G401.6 (cell line): ENCODE measurements around the gene CYBRD1.
A peak's percentile ranks its signal among the peaks of the same experiment; 100 is the strongest.

Experiments used
- FAIRE-seq: peaks from 2 replicates; lab custom pipeline; 2012; peaks lifted over from hg19 to GRCh38; lab: Jason Lieb, UNC

Gene CYBRD1

DNA sequence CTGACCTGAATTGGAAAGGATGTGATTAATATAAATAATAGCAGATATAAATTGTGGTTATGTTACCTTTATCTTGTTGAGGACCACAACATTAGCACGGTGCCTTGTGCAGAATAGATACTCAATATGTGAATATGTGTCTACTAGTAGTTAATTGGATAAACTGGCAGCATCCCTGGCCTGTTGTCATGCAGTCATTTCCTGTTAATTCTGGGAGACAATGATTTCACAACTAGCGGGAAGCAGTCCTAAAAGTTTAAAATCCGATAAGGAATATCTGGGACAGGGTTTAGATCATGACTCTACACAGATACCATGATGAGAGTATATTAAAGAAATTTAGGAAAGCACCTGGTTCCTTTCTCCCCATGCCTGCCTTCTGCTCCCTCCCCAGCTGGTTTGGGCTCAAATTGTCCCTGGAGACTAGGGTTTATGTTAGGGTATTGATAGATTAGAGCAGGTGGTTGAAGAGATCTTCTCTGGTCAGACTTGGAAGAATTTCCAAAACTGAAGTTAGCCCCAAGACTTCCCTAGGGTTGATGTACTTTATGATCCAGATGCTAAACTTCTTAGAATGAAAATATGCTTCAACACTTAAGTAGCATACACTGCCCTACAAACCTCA, 32.8 kb downstream of the CYBRD1 start:
- FAIRE-seq: no peak

DNA sequence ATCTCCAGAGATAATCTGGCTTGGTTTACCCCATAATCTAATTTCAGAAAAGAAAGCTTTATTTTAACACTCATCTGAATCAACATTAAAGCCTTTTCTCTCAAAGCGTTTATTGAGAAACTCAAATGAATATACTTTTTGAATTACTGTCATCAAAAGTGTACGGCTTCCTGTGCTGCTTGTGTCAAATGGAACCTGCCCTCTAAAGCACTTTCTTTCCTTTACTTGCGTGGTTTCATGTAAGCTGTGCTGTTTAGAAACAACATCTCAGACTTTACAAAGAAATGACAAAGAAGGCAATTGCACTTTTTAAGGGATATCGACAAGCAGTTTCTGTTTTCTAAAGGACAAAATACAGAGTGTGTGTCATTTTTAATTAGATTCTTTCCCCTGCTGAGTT, 35.1 kb downstream of the CYBRD1 start:
- FAIRE-seq: peak; percentile 6

DNA sequence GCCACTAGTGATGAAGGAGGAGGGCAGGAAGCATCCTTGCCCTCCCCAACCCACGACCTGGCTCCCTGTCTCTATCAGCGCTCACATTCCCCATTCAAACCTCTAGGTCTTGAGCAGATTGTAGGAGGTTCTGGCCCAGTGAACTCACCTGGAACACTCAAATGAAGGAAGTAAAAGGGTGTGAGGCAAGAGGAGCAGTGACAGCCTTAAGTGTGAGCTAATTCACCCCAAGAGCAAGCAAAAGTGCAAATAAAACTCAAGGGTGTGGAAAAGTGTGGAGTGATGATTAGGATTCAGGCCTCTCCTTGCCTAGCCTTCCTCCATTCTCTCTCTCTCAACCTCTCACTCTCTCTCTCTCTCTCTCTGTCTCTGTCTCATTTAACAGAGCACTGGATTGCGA, 41.0 kb downstream of the CYBRD1 start:
- no peak for FAIRE-seq

DNA sequence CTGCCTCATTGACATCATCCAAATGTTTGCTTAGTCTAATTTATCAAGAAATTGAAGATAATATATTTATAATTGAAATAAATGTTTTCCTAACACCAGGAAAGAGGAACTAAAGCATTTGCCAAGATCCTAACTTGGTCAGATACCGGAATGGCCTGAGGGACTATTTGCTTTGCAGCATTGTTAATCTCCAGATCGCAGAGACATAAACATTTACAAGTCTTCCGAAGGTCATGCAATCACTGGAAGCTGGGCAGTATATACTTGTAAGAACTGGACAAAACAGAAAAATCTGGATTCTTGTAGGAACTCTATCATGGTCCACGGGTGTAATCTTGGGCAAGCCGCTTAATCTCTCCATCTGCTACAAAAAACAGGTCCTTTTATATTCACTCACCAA, 42.2 kb downstream of the CYBRD1 start:
- FAIRE-seq: no peak

DNA sequence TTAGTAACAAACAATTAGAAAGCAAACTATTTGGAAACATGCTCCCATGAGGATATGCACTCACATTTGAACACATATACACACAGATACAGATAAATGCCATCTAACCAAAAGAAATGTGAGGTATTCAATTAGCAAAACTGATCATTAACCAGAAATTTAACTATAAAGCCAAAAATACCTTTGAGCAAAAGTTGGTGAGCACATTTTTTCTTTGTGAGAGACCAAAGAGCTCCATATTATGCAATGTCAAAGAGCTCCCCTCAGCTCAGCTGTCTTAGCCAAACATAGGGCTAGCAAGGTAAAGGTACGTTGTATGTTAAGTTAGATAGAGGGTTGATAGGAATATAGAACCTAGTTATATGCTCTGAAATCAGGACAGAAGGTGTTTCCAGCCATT, 43.8 kb downstream of the CYBRD1 start:
- no peak for FAIRE-seq

DNA sequence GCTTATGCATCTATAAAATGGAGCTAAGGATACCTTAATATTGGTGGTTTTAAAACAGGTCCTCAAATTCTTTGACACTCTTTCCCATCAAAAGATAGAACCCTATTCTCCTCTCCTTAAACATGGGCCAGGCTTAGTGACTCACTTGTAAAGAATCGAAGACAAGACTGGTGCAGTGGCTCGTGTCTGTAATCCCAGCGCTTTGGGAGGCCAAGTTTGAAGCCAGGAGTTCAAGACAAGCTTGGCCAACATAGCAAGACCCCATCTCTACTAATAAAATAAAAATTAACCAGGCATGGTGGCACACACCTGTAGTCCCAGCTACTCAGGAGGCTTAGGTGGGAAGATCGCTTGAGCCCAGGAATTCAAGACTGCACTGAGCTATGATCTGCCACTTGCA, 44.5 kb downstream of the CYBRD1 start:
- no peak for FAIRE-seq

DNA sequence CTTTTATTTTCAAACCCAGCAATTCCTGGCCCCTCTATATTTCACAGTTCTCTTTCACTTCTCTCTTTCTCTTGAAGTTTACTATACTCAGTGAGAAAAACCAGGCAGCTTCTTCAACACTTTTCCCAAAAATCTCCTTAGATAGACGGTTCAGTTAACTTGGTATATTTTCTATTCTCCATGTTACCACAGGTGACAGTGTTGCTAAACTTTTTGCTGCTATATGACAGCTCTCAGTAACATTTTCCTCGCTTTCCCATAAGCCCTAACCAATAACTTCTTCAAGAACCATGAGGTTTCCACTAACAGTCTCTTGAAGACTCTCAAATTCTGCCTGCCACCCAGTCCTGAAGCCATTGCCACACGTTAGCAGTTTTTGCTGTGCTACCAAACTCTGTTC, 45.8 kb downstream of the CYBRD1 start:
- no peak for FAIRE-seq

DNA sequence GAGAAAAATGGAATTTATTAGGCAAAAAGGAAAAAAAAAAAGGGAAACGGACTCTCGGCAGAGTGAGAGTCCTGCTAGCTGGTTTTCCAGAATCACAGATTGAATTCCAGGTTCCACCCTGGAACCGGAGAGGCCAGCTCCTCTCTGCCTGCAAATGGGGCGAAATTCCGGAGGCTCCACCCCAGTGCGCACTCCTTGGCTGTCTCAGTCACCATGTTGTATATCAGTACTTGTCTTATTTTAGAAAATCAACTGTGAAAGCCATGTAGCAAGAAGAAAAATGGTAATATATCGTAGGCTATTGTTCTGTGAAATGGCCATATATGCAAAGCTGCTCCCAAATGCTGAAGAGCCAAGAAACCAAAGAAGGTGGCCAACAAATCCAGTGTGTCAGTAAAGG, 49.4 kb downstream of the CYBRD1 start:
- no peak for FAIRE-seq

DNA sequence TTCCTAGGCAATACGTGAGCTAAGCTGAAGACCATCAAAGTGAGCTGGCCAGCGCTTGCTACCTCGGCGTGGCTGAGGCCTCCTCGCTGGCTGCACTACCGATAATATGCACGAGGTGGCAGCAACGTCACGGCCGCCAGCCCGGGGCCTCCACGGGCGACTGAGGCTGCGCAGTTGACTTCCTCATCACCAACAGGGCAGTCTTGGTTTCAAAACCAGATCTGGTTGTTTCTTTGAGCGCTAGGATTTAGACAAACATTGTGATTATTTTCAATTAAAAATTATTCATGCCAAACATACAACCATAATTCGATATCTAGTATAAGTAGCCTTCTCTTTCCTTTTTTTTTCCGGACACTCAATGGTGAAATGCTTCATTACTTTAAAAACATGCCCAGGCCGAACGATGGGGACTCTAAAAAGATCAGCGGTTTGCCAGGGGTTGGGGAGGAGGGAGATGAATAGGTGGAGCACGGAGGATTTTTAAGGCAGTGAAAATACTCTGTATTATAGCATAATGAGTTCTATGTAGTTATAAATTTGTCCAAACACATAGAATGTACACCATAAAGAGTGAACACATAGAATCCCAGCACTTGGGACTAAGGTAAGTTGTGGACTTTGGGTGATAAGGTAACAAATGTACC, 52.0 kb downstream of the CYBRD1 start:
- FAIRE-seq: peak; percentile 92

DNA sequence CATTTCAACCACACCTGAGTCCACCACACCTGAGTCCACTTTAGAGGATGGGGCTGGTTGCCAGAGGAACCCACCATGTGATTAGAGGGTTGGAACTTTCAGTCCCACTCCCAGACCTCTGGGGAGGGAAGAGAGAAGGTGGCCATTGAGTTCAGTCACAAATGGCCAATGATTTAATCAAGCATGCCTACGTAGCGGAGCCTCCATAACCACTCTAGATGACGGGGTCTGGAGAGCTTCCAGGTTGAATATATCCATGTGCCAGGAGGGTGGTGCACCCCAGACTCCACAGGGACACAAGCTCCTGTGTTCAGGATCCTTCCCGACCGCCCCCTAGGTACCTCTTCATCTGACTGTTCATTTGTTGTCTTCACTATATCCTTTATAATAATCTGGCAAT, 53.3 kb downstream of the CYBRD1 start:
- no peak for FAIRE-seq

DNA sequence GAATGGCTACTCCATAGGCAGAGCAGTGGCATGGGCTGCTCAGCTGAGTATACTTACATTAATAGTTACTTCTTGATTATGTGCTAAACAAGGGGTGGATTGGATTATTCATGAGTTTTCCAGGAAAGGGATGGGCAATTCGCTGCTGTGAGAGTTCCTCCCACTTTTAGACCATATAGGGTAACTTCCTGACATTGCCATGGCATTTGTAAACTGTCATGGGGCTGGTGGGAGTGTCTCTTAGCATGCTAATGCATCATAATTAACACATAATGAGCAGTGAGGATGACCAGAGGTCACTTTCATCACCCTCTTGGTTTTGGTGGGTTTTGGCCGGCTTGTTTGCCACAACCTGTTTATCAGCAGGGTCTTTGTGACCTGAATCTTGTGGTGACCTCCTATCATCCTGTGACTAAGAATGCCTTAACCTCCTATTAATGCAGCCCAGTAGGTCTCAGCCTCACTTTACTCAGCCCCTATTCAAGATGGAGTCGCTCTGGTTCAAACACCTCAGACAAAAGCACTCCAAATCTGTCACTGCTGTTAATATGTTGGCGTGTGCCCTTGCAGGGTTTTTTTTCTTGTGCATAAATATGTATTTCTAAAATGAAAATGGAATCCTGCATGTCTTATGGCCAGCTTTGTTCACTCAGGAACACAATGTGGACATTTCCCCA, 56.0 kb downstream of the CYBRD1 start:
- no peak for FAIRE-seq

DNA sequence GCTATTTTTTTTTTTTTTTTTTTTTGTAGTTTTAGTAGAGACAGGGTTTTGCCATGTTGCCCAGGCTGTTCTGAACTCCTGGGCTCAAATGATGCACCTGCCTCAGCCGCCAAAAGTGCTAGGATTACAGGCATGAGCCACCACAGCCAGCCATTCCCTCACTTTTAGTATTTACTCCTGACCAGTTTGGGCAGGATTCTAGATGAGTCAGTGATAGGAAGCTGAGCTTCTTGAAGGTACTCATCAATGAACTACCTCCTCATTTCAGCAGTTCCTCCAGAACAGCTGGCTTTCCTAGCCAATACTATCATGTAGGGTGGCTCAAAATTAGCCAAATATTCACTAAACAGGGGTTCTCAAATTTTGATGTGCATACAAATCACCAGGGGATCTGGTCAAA, 57.2 kb downstream of the CYBRD1 start:
- FAIRE-seq: no peak

DNA sequence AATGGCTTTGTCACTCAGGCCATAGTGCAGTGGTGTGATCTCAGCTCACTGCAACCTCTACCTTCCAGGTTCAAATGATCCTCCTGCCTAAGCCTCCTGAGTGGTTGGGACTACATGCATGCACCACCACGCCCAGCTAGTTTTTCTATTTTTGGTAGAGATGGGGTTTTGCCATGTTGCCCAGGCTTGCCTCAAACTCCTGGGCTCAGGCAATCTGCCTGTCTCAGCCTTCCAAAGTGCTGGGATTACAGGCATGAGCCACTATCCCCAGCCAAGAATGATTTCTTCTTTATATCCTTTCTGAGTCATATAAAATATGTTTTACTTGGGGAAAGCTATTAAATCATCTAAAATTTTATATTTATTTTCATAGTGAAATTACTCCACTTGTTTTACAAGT, 61.3 kb downstream of the CYBRD1 start:
- no peak for FAIRE-seq

DNA sequence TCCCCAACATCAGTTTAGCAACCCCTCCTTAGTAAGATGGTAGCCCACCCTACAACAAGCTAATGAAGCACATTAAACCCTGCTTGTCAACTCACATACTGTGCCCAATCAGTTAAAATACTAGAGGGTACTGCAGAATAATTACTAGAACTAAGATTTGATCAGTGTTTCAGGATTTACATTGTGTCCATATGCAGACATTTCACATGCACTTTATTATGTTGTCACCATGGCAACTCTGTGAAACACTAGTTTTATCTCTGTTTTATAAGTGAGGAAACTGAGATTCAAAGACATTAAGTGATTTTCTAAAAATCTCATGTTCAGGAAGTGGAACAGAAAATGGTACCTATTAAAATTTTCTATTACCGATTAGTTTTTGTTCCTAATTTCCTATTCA, 61.7 kb downstream of the CYBRD1 start:
- no peak for FAIRE-seq

DNA sequence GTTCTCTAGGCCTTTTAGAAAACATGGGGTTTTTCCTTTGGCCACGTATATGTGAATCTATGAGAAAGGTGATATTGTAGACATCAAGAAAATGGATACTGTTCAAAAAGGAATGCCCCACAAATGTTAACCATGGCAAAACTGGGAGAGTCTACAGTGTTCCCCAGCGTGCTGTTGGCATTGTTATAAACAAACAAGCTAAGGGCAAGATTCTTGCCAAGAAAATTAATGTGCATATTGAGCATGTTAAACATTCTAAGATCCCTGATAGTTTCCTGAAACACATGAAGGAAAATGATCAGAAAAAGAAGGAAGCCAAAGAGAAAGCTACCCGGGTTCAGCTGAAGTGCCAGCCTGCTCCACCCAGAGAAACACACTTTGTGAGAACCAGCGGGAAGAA, 64.9 kb downstream of the CYBRD1 start:
- FAIRE-seq: no peak

DNA sequence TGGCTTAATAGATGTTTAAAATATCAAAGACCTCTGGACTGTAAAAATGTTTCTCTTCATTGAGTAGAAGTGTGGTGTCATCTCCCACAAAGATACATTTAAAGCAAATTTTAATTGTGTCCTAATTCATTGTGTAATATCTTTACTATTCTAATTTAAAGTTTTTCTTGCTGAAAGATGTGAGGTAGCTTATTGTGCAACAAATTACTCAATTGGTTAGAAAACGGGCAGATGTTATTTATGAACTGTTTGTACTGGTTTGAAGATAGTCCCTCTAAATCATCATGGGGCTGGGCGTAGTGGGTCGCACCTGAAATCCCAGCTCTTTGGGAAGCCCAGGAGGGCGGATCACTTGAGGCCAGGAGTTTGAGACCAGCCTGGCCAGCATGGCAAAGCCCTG, 65.3 kb downstream of the CYBRD1 start:
- FAIRE-seq: no peak

DNA sequence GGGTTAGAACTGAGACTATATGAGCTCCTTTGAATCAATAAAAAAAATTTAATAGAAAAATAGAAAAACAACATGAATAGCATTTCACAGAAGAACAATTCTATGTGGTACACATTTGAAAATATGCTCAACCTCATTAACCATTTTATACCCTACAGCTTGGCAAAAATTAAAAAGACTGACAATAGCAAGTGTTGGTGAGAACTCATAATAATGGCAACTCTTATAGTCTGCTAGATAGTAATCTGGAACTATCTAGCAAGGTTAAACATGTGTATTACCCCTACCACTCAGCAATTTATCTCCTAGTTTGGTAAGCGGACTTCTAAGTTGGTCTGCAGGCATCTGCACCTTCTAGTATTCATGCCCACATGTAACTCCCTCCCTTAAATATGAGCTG, 67.8 kb downstream of the CYBRD1 start:
- FAIRE-seq: no peak

DNA sequence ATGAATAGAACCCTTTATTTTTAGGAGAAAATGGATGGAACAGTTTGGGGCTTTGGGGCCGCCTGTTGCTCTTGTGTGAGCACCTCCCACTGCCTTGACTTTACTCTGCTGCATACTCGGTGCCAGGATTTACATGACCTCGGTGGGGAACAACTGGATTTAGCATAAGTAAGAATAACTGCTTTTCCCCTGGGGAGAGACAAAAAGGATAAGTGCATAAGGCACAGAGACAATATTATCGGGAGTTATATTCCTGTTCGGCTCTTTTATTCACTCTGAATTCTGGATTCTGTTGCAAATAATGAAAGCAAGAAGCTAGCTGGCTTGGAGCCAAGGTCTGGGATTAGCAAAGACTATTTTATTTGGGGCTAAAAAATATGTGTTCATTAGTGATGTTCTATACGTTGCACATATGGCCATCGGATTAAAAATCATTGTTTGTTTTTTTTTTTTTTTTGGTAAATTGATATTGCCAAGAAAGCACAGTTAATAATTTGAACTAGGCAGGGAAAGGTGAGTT, 69.8 kb downstream of the CYBRD1 start:
- FAIRE-seq: no peak

DNA sequence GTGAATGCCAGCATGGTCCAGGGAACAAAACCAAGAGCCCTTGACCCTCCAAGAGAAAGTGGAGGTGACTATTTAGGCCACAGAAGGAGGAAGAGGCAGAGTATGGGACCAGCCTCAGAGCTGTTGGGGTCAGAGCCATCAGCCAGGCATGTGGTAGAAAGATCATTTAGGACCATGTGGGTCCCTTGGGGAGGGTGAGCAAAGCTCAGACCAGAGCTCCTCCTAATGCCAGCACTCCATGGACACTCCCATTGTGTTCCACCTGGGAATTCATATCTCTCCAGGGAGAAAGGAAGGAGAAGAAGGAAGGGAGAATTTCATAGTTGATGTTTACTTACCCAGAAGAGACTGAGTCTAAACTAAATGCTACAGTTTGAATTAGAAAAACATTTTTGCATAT, 73.2 kb downstream of the CYBRD1 start:
- FAIRE-seq: no peak

DNA sequence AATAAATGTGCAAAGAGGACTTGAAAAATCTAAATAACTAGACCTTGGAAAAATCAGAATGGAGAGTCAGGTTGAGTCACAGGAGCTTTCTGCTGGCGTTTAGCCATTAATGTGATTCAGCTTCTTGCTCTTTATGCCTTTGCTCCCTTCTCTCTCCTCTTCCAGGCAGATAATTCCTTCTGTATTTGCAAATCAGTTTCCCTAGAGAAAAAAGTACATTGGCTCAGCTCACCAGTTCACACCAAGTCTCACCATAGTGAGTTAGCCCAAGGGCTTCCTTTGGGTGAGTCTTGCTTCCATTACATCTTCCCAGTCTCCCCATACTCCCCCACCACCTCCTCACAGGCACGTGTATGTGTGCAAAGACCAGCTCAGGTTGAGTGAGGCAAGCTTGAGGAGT, 73.6 kb downstream of the CYBRD1 start:
- FAIRE-seq: no peak

DNA sequence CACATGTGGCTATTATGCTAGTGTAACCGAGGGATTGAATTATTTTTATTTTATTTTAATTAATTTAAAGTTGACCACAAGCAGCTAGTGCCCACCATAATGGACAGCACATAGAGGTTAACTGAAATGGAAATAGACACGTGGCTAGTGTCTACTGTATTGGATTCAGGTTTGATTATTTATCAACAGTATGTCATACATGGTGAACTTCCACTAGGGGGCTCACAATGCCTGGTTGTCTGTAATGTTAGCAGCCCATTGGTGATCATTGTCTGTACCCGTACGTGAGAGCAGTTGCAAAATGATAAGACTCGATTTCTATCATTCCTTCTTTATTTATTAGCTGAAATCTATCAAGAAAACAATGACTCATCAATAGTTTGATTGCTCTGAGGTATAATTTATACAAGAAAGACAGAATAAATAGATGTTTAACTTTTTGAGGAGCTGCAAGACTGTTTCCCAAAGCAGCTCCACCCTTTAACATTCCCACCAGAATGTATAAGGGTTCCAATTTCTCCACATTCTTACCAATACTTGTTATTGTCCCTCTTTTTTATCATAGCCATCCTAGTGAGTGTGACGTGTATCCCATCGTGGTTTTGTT, 76.5 kb downstream of the CYBRD1 start:
- peak; percentile 91 for FAIRE-seq

DNA sequence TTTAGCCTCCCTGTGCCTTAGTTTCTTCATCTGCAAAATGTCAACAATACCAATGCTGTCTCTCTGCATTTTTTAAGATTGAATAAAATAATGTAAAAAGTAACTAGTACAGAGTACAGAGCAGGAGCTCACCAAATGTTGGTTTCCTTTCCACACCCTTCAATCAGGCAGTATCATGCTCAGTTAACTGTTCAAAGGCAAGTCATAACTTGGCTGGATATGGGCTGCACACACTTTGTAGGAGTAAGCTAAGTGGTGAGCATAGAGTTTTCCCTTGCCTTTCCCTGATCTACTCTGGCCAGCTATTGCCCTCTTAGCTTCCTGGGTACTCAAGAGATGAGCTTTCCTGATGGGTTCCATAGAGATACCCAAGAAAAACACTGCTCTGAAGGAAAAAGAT, 77.9 kb downstream of the CYBRD1 start:
- FAIRE-seq: no peak

DNA sequence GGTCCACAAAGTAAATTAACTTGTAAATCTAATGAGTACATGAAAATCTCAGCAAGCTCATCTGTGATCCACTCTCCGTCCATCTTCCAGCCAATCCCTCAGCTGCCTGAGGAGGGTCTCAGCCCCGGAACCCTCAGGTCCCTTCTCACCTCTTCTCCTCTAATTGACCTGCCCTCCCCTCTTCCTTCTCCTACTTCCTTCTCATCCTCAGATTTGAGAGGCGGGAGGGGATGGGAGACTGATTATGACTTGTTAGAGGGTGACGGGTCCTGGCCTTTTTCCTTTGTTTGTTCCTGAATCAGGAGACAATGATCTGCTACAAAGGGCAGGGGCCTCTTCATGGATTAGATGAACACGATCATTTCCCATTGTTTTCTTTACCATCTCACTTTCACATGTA, 80.1 kb downstream of the CYBRD1 start:
- no peak for FAIRE-seq
